ENCODE measurements around the gene KDF1.
"Not testable (repeated sequence)": the region's sequence is repeated elsewhere in the genome, so short reads cannot be mapped to it uniquely, and the experiment has no call there.

KDF1 gene

DNA sequence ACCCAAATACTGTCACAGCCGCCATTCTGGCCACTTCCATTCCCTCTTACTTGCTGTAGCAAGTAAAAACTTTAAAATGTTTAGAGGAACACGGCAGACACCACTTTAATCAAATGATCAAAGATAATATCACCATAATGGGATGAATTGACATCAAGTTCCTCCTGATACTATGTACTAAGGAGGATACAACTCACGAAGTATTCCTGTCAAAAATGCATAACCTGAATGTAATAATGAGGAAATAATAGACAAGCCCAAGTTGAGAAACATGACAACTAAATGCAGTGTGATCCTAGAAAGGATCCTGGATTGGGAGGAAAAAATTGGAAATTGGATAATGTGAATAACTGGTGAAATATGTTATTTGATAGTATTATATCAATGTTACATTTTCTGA is 3.9 kb downstream of the KDF1 start:
- no peak for DNase-seq (ENCODE audit: low read depth in 2 of 2)

GRCh38 chr1:26953374-26953773 is 6.9 kb downstream of the KDF1 start:
- no peak for DNase-seq (ENCODE audit: low read depth in 2 of 2)

DNA sequence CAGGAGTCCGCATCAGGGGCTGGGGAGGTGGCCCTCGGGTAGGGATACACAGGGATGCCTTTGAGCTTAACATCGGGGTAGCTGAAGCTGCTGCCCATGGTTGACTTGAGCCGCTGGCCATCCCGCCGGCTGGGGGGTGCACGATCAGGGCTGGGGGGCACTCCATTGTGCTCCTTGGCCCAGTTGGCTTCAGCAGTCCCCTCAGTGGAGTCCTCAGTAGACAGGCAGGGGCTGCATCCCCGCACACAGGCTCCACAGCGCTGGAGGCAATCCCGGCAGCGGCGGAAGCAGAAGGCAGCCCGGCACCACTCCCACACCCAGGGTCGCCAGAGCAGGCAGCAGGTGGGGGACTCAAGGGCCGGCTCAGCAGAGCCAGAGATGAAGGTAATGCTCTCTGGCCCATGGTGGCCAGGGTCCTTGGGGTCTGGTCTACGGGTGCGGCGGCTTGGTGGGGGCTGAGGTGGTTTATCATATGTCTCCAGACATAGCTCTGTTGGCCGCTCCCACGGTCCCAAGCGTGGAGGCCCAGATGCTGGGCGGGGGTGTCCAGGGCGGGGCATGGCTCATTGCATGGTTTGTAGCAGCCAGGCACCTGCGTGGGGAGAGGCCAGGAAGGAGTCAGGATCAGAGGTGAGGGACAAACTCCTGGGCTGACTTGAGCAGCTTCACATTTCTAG is 8.3 kb downstream of the KDF1 start:
- no peak for DNase-seq (ENCODE audit: low read depth in 2 of 2)

DNA sequence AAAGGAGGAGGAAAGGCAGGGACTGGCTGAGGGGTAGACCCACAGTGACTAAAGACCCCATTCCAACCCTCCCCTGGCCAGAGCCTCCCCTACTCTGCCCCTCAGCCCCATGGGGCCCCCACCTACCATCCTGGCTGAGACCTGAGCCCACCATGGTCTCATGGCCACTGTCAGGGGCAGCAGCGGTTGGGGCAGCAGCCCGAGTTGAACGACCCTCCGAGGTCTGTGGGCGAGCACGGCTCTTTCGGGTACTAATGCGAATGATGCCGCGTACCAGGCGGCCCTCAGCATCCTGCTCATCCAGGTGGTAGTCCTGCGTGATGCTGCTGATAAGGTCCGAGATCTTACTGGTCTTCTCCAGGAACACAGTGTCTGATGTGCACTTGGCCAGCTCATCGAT is 9.1 kb downstream of the KDF1 start:
- no peak for DNase-seq (ENCODE audit: low read depth in 2 of 2)

DNA sequence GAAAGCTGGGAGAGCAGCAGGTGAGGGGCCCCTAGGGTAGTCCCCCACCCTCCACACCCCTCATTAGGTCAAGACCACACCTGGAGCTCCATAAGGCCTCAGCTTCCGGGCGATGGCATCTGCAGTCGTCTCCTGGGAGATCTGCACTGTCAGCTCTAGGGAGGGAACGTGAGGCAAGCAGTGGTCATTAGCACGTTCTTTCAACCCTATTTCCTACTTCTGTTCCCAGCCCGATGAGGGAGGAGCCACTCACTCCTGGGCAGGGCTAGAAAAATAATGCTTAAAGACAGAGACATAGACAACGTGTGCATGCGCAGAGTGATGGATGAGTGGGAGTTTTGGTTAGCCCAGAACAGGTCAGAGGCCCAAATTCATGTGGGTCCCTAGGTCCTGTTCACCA is 9.7 kb downstream of the KDF1 start:
- no peak for DNase-seq (ENCODE audit: low read depth in 2 of 2)

DNA sequence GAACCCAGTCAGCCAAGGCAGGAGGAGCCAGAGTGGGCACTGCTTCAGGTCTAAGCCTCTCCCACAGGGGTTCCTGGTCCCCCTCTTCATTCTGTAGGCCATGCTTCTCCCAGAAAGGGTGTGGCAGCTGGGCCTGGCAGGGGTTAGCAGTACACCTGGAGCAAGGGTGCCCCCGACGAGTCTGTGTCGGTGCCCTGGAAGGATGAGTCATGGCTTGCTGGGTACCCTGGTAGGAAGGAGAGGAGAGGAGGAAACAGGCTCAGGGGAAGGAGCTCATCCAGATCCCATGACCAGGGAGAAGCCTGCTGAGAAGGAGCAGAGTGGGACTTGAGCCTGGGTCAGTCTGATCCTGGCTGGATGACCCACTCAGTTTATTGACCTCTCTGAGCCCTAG is 10.3 kb downstream of the KDF1 start:
- DNase-seq (ENCODE audit: low read depth in 2 of 2), result no peak

- no peak for DNase-seq (ENCODE audit: low read depth in 2 of 2)
These were observed 10.9 kb downstream of the KDF1 start for GRCh38 chr1:26949266-26949925.

DNA sequence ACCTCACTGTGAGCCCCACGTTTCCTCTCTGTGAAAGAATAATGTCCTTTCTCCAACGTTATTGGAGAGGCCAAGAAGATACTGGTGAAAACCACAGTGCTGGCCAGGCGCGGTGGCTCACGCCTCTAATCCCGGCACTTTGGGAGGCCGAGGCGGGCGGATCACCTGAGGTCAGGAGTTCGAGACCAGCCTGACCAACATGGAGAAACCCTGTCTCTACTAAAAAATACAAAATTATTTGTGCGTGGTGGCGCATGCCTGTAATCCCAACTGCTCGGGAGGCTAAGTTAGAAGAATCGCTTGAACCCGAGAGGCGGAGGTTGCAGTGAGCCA is 11.6 kb downstream of the KDF1 start:
- not testable (repeated sequence) for DNase-seq (ENCODE audit: low read depth in 2 of 2)

DNA sequence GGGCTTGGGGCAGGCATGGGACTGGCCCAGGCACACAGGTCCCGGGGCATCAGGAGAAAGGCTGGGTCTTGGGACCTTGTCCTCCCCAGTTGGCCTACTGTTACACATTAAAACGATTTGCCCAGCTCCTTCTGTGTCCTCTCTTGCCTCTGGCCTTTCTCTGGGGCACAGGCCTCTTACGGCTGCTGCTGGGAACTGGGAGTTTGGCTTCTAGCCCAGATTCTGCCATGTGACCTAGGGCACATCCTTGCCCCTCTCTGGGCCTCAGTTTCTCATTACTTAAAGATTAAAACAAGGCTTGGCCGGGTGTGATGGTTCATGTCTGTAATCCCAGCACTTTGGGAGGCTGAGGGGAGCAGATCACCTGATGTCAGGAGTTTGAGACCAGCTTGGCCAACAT is 14.0 kb downstream of the KDF1 start:
- no peak for DNase-seq (ENCODE audit: low read depth in 2 of 2)

GRCh38 chr1:26945728-26946127 is 14.5 kb downstream of the KDF1 start:
- DNase-seq (ENCODE audit: low read depth in 2 of 2), result no peak

DNA sequence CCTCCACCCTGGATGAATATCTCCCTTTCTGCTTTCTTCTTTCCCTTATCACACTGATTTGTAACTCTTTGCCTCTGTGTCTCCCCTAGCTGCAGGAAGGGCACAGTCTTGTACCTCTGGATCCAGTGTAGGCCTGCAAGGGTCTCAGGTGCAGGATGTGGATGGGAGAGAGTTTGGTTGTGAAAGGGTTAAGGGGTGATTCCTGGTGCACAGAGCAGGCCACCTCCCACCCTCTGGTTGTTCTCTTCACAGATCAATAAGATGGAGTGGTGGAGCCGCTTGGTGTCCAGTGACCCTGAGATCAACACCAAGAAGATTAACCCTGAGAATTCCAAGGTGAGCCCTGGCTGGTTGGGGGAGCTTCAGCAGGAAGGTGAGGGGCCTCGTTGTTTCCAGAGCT is 15.1 kb downstream of the KDF1 start:
- DNase-seq (ENCODE audit: low read depth in 2 of 2), result no peak

- DNase-seq (ENCODE audit: low read depth in 2 of 2), result no peak
These were observed 17.6 kb downstream of the KDF1 start for GRCh38 chr1:26942656-26943055.

DNA sequence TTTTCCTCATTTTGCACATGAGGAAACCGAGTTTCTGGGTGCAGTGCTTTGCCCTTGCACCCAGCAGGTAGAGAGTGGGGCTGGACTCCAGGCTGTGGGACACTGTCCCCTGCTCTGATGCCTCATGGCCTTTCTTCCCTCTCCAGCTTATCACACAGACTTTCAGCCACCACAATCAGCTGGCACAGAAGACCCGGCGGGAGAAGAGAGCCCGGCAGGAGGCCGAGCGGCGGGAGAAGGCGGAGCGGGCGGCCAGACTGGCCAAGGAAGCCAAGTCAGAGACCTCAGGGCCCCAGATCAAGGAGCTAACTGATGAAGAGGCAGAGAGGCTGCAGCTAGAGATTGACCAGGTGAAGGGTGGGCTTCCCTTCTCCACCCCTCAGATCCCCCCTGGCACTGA is 19.0 kb downstream of the KDF1 start:
- no peak for DNase-seq (ENCODE audit: low read depth in 2 of 2)

GRCh38 chr1:26938659-26939025 is 21.6 kb downstream of the KDF1 start:
- no peak for DNase-seq (ENCODE audit: low read depth in 2 of 2)

GRCh38 chr1:26938004-26938658 is 22.1 kb downstream of the KDF1 start:
- no peak for DNase-seq (ENCODE audit: low read depth in 2 of 2)

- no peak for DNase-seq (ENCODE audit: low read depth in 2 of 2)
These were observed 23.4 kb downstream of the KDF1 start for GRCh38 chr1:26936823-26937222.

DNA sequence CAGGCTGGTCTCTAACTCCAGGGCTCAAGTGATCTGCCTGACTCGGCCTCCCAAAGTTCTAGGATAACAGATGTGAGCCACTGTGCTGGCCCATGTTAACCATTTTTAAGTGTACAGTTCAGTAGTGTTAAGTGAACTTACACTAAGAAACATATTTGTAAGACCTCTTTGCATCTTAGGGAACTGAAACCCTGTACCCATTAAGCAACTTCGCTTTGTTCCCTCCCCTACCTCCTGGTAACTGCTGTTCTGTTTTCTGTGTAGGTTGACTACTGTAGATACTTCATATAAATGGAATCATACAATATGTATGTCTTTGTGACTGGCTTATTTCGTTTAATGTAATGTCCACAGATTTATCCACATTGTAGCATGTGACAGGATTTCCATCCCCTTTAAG is 27.7 kb downstream of the KDF1 start:
- DNase-seq (ENCODE audit: low read depth in 2 of 2), result no peak

DNA sequence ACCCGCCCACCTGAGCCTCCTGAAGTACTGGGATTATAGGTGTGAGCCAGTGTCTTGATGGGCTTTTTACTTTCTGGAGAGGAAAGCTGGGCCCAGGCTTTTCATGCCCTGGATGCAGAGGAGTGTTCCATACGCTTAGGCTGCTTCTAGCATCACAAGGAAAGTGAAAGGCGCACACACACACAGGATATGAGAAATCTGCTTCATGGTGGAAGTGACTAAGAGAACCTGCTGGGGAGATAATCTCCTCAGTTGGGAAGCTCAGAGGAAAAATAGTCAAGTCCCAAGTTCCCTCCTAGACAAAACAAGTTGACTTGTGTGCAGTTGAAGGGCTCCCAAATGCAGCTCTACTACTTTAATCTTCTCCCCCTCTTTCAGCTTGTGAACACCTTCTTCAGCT is 36.6 kb downstream of the KDF1 start:
- DNase-seq (ENCODE audit: low read depth in 2 of 2), result no peak

DNA sequence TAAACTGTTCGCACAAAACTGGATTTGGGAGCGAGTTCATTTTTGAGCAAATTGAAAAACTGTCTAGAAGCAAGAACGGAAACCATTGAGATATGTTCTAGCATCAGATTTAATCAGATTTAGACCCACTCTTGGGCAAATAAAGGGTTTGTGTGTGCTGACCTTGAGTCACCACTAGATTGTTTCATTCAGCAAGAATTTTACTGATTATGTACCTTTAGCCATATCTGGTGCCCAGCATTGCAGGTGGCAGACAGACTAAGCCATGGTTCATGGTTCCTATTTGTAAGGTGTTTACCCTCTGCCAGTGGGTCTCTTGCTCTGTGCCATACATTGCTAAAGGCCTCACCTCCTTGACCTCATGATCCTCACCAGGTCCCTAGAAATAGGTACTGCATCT is 37.4 kb downstream of the KDF1 start:
- no peak for DNase-seq (ENCODE audit: low read depth in 2 of 2)

- DNase-seq (ENCODE audit: low read depth in 2 of 2), result no peak
These were observed 37.9 kb downstream of the KDF1 start for GRCh38 chr1:26922431-26922729.

GRCh38 chr1:26921540-26922430 is 38.5 kb downstream of the KDF1 start, which contains the start of gene NUDC:
NUDC (plus strand) TSS chr1:26921743; CDS start chr1:26921849, 106 bp downstream.
- peak; percentile 85 to 88 for DNase-seq (ENCODE audit: low read depth in 2 of 2)

- DNase-seq (ENCODE audit: low read depth in 2 of 2), result no peak
These were observed 39.1 kb downstream of the KDF1 start for GRCh38 chr1:26921126-26921539.
